Metanephros (tissue), 1 donor: ENCODE data around the gene CREBL2. TPM values are rescaled to one million over a fixed set of nuclear protein-coding genes. Genes with fewer than 3 reads are reported as not detected.

ENCODE experiments used
- total RNA-seq: library from RNA; depleted of rRNA; stranded (reverse); fragments of >200 nt; gene quantifications from one replicate; pipeline ENCODE4 v1.2.3, GENCODE V29; 2014

Gene CREBL2, protein sequence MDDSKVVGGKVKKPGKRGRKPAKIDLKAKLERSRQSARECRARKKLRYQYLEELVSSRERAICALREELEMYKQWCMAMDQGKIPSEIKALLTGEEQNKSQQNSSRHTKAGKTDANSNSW
- 32.3 TPM for total RNA-seq

DNA sequence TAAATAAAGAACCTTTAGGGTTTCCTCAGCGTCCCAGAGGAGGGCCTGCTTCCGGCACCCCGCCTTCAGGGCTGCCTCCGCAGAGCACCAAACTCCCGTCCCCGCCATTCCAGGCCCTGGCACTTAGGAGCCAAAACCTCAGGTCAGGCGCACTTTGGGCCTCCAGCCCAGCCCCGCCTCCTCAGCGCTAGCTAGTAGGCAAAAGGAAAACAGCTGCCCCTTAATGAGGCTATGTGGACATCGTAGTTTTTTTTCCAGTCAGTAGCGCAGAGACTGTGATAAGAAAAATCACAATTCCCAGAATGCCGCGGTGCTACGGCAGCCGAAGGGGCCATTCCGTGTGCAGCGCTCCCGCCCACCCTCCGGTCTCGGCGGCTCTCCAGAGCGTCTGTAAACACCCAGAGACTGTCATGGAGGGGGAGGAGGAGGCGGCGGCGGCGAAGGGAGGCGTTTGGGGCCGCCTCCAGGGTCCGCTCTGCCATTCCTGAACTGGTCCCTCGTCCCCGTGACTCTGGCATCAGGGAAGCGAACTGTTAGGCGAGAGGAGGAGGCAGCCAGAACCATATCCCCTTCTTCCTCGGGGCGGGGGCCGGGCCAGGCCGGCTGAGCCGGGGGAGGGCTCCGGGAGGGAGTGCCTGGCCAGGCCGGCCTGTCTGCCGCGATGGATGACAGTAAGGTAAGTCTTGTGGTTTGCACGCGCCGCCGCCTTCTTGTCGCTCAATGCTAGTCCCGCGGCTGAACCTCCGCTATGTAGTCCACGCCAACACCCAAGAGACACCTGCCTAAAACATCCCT, at the start of gene CREBL2:
TSS of gene CREBL2 (plus strand) at position 365 of the 795 bp plus-strand sequence. CDS start at position 662, 297 bp downstream.

DNA sequence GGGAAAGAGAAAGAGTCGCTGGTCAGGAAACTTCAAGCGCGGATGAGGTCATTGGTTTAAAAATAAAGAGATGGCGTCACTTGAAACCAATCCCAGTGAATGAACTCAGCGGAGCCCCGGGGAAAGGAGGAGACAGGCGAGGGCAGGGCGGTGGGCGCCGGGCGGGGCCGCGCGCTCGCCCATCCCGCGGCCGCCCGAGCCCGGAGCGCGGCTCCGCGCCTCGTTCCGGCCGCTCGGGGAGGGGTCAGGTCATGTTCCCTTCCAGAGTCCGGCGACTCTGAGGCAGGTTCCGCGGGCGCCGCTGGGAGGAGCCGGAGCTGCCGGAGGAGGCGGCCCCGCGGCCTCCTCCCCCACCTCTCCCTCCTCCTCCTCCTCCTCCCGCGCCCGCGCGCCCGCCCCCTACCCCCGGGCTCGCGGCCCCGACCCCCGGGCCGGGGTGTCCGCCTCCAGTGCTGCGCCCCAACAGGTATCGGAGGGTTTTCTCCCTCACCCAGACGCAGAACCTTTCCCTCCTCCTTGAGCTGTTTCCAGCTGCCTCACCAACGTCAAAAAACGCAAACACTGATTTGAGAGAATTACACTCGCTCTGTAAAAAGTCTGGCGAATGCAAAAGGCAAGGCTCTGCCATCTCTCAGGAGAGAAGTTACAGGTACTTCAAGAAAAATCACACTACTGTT, 49.0 kb upstream of the CREBL2 start, which contains the start of gene DUSP16:
TSS of gene DUSP16 (minus strand) at position 279 of the 677 bp plus-strand sequence. CDS start 41,765 bp downstream, outside the sequence.

Other genes starting within 250 kb of the CREBL2 start
- 23.9 TPM for gene DUSP16, start 49.0 kb upstream of the CREBL2 start, total RNA-seq
- gene GPR19, start 84.3 kb downstream of the CREBL2 start, total RNA-seq: 2.0 TPM
- 78.0 TPM for gene CDKN1B, start 105.5 kb downstream of the CREBL2 start, total RNA-seq
- gene APOLD1, start 173.8 kb downstream of the CREBL2 start, total RNA-seq: 24.1 TPM
- gene DDX47, start 201.5 kb downstream of the CREBL2 start, total RNA-seq: 57.6 TPM